HG02884 (cell line): ENCODE results near the gene CPE.
"Not testable (repeated sequence)": the region's sequence is repeated elsewhere in the genome, so short reads cannot be mapped to it uniquely, and the experiment has no call there.

Source experiments
- ATAC-seq: cut with Tn5 transposase; IDR thresholded peaks from one replicate; pipeline ENCODE4 v1.9.1; 2021; ENCODE audit warnings: mild to moderate bottlenecking, moderate library complexity; ENCODE audit not compliant: unreplicated experiment

The CPE gene

DNA sequence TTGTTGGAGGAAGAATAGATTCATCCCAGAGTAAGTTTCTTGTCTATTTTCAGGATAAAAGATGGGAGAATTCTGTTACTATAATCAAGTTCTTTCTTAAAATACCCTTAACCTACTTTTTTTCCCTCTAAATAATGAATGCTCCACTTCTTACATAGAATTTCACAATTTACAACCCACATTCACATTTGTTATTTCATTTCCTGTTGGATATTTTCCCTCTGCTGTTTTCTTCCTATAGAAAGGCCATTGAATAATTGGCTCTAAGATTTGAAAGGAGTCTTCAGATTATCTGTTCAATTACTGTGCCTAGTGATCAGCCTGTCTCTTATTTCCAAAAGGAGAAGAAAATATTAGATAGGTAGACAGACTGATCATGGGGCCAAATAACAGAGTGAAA lies 79.7 kb downstream of the CPE start:
- ATAC-seq: no peak

DNA sequence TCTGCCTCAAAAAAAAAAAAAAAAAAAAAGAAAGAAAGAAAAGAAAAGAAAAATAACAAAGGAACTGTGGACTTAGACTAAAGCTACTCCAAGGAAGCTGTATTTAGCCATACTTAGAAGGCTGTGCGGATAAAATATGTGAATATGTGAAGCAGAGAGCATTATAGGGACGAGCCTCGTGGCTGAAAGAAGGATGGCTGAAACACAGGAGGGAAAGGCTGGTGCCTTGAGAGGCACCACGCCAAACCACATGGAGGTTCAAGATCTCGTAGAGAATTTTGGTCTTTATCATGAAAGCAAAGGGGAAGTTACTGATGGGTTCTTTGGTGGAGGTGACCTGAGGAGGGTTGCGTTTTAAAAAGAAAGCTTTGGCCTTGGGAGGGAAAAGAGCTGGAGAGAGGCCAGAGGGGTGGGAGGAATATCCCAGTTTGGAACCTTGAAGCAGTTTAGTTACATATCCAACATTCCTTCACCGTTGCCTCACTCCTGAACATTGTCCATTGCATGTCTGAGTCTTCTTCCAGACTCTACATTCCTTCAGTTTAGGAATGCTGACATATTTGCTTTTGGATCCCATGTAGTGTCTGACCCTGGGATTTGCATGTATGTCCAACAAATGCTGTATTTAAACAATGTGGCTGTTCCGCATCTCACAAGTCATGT lies 82.5 kb downstream of the CPE start:
- no peak for ATAC-seq

DNA sequence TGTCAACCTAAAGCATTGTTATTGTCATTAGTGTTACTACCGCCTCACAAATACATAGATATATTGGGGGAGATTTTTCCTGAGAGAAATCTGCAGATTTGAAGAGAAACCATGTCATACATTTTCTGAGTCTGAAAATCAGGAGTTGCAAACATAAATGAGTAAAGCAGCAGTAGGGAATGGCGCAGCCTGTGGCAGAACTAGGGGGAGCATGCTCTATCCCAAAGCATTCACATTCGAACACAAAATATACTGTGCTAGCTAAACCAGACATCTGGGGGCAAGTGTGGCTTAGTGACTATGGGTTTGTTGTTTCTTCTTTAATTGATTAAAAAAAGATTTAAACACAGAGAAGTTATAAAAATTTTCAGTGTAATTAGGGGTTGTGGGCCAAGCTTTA lies 83.2 kb downstream of the CPE start:
- ATAC-seq: no peak

DNA sequence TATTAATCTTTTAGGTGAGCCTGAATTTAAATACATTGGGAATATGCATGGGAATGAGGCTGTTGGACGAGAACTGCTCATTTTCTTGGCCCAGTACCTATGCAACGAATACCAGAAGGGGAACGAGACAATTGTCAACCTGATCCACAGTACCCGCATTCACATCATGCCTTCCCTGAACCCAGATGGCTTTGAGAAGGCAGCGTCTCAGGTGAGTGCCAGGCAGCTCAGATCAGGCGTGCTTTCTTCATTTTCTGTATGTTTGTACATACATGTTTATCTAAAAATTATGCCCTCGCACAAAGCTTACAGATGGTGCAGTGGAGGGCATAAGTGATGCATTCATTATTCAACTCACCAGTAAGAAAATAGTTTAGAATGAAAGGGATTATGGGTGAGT lies 85.6 kb downstream of the CPE start:
- no peak for ATAC-seq

DNA sequence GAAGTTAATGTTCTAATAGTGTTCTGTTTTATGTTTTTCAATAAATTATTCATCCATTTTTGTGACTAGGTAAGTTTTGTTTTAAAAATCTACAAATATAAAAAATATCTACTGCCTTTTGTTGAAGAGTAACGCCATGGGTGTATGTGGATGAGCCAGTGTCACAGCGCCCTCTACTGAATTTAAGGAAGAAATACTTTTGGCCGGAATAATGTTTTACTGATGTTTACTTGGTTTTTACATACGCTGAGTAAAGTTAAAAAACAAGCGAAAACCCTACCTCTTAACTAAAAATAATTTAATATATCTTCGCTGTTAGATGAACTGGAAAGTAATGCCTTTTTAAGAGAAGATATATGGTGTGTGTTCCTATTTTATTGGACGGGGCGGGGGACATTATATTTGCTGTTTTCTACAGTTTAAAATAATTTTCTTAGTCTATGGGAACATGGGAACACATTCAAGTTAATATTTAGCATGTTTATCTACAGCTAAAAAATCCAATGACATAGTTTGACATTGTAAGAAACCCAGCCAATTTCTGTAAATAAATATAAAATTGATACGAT lies 86.1 kb downstream of the CPE start:
- no peak for ATAC-seq

DNA sequence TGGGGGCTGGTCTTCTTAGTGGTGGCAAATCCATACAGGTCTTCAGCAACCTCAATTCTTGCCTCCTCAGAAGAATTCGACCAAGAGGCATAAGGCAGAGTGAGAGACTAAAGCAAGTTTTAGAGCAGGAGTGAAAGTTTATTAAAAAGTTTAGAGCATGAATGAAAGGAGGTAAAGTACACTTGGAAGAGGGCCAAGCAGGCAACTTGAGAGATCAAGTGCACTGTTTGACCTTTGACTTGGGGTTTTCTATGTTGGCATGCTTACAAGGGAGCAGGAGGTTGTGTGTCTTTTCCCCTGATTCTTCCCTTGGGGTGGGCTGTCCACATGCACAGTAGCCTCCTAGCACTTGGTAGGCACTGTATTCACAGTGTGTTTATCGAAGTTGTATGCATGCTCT lies 91.2 kb downstream of the CPE start:
- ATAC-seq: no peak

DNA sequence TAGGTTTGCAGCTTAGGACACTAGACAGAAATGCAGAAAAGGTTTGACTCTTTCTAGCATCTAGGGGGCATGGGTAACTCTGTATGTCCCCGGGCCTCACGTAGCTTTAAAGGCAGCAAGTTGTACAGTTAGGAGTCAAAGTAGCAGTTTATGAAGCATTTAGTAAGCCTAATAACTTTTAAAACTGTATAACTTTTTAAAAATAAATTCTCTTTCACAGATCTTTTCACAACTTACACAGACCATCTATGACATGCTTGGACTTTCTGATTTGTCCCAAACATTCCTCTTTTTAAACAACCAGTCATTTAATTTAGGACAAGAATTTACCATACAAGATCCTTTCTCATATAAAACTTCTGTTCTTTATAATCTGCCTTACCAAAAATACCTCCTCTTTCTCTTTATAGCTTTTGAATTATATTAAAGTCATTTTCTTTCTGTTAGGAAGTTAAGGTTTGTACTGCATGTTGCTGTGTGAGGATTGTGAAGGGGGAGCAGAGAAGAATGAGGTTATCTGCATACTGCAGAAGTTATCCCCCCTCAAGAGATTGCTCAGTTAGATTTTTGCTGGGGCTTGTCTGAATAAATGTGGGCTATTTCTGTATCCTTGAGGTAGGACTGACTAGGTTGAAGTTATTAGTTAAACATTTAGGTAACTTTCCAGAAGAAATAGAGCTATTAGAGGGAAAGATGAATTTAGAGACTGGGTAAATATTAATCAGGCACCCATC lies 94.3 kb downstream of the CPE start:
- no peak for ATAC-seq

DNA sequence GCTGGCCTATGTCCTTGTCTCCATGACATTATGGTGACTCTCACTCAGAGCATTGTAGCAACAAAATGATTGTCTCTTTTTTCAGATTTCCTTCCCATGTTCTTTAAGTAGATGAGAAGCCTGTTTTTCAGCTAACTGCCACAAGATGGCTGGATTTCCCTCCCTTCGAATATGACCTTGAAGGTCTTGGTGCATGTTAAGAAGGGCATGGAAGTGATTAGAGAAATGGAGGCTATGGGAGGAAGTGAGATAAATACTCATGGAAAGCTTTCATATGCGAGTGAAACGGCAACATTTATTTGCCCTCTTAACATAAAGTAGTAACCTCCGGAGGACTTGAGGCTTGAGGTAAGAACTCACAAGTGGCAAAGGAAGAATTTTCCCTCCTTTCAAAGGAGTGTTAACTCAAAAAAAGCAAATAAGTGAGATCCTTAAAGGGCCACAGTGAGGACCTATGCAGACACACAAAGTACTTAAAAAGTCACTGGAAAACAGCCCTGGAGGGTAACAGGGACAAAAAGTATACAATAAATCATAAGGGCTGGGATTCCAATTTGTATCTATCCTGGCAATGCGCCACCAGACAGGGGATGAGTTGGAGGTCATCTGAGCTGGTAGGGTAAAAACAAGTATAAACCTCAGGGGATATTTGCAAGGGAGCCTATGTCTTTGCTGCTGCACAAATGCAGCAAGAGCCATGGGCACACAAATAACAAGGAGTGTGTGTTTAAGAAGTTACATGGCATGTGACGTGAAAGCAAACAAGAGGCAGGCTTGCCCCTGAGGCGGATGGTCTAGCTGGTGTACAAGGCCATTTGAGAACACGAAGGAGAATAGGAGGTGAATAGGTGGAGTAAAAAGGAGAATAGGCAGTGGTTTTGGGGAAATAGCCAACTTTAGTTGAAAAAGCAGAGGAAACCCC lies 96.2 kb downstream of the CPE start:
- no peak for ATAC-seq

DNA sequence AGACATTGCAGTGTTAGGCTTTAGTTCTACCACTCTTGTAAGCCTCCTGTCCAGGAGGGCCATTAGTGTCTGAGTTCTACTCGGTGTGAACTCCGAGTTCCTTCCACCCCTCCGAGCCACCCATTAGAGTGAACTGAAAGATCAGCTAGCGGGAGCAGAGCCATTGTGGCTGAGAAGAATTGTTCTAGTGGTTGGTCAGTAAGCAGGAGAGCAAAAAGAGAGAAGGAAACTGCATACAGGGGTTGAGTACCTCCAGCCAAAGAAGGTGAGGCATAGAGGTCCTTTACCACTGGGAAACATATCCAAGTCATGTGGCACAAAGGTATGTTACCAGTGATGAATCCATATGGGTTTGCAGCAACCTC lies 96.9 kb downstream of the CPE start:
- ATAC-seq: no peak

DNA sequence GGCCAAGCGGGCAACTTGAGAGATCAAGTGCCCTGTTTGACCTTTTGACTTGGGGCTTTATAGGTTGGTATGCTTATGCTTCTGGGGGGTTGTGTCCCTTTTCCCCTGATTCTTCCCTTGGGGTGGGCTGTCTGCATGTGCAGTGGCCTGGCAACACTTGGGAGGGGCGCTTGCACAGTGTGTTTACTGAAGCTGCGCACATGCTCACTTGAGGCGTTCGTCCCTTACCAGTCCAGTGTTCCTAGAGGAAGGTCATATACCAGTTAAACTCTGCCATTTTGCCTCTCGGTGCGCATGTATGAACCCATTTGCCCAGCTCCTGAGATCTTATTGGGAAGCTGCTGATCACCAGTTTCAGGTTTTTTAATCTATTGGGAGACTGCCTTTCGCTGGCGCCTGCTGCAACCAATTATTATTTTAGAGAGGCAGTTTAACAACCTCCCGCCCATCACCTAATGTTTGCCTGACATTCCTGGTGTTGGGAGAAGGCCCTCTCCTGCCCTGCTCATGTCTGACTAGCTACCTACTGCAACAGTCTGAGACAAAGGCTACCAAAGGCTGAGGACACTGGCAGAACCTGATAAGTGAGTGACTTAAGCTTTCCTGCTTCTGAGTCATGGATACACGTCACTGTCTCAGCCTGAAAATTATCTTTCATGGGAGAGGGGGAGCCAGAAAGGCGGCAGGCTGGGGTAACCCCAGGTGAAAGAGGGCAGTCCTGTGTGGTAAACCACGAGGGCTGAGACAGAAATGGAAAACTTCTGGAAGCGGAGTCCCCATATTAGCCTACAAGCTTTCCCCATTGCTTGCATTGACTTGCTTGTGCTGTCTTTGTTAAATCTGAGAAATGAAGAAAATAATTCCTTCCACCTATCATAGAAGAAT lies 97.6 kb downstream of the CPE start:
- ATAC-seq: no peak

DNA sequence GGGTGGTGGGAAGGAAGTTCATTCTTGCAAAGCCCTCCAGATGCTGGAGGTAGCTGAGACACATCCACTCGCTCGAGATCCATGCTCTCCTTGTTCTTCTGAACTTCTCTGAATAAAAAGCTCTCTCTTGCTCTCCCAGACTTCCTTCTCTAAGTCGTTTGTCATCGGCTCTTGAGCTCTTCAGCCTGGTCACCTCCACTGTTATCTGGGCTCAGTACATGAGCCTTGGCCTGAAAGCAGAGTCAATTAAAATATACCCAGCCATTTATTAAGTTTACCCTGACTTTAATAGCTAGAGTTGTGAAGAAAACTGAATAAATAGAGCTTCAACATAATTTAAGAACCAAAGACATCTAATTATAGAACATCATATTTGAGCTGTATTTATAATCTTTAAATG lies 99.0 kb downstream of the CPE start:
- no peak for ATAC-seq

DNA sequence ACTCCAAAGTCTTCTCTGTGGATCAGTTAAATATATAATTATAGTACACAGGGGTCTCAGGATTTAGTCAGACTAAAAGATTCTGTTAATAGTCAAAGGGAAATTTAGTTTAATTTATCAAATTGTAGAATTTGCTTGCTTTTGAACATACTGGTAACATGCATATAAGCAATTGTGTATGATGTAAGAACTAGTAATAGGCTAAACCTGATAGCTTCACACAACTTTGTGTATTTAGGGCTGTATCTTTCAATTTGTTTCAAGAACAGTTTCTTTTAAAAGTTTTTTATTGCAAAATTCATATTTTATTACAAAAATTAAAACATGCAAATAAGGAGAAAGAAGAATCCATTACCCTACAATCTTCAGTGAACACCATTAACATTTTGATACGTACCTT lies 99.5 kb downstream of the CPE start:
- ATAC-seq: no peak

DNA sequence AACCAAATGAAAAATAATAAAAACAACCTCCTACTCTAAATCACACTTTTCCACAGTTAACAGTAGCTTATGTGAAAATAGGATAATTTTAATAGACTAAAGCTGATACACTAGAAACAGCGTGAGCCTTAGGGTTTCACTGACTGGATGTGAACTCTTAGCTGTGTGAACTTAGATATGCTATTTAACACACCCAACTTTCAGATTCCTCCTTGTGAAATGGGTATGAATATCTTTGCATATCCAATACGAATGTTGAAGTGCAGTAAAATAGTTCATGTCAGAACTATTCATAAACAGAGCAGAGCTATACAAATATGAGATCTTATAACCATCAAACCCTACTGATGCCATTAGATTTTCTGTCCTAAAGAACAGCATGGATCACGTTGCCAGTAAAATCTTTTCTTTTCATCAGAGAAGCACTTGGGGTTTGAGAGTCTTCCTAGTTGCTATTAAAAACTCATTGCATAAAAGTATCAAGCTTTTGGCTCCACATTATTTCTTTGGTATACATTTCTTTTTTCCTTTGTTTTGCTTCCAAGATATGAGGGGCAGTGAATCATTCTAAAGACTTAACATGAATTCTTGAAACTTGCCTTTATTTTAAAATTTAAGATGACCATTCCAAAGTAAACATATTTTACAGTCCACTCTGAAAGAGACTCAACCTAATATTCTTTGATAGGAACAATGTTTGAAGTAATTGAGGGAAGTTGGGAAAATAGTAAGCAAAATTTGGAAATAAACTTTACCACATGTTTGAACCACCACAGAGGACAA lies 102.4 kb downstream of the CPE start:
- no peak for ATAC-seq

DNA sequence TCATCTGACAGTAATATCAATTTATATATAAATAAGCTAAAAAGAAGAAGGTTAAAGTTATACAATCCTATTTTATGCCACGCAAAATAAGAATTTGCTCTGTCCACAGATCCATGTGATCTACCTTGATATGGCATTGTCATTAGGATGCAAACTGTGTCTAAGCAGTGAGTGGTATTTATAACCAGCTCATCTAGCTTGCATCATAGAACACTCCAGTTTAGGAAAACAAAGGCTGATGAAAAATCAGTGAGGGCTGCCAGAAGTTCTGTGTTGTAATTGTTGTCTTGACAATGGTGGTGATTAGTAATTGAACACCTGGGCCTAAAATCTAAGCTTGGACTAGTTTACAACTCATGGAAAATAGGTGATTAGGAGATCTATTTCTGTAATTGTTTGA lies 111.0 kb downstream of the CPE start:
- ATAC-seq: no peak

DNA sequence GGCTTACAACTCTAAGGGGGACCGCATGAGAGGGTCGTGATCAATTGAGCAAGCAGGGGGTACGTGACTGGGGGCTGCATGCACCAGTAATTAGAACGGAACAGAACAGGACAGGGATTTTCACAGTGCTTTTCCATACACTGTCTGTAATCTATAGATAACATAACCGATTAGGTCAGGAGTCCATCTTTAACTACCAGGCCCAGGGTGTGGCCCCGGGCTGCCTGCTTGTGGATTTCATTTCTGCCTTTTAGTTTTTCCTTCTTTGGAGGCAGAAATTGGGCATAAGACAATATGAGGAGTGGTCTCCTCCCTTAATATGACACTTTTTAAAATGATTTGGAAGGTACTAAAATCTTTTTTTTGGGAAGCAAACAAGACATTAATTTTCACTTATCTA lies 113.8 kb downstream of the CPE start:
- not testable (repeated sequence) for ATAC-seq

DNA sequence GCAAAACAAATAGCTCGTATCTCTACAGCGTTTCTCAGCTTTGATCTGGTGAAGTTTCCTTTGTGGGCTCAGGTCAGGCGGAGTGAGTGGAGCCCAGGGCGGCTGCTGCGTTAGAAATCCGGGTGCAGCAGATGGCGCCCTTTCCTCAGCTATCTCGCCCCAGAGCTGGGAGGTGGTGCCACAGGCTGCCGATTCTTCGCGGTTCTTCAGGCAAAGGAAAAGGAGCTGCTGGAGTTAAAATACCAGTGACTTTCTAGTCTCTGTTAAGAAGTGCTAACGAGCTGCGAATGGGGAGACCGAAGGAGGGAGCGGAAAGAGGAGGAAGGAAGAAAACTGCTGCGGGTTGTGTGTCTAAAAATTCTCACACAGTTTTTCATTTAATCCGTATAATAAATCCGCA lies 114.6 kb downstream of the CPE start:
- ATAC-seq: peak; percentile 97

DNA sequence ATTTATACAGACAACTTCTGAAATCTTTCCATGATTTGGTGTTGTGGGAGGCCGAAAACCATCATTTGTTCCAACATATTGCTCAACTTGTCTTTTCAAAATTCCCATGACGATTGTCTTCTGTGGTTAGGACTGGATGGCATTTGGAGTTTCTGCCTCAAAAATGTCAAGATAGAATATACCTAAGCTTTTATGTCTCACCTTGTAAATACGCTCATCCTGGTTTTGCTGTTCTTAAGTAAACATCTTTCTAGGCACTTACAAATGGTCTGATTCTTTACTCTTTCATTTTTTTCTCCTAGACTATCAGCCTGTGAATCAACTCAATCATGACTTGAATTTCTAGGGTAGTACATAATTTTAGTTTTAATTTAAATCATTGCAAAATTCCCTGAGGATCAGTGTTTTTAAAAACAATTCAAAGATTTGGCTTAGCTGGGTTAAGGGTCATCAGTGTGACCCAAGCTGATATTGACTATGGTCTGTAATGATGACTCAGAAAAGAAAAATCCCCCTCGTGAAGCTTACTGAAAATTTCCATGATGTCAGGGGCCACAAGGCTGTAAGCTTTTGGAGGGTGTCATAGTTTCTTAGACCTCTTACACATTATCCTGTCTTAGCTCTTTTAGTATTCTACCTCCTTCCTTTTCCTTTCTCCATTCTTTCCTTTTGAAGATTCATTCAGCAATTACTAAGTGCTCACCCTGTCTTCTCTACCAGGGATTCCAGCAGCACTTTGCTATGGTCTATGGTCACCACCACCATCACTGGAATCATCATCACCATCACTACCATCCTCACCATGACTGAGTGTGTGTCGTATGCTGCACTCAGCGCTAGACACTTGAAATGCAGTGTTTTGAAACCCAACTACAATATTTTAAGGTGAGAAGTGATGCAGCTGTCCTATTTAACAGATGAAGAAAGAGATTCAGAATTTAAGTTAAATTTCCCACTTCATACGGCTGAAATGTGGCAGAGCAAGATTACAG lies 124.4 kb downstream of the CPE start:
- peak; percentile 48 for ATAC-seq

DNA sequence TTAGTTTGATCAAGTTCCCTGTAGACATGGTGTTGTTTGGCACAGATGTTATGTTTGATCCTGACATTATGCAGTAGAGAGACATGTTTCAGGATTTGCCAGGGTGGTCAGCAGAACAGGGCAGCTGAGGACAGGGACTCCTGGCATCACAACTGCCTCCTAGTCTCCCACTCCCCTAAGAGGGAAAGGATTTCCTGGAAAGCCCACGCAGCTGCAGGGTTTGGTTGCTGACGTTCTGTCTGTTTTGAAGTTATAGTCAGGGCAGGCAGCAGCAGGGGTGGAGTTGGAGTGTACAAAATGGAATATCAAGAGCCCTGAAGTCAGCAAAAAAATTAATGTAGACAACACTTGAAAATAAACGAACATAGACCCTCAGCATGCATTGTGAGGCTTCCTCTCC lies 125.4 kb downstream of the CPE start:
- ATAC-seq: no peak
